ENCODE measurements around the gene SUGCT.

GRCh38 chr7:40773656-40774055 lies 638.9 kb downstream of the SUGCT start:
- TF ChIP-seq CTCF (conservative IDR thresholded peaks at IDR 0.05; ENCODE audit: low read length), result no peak
- TF ChIP-seq EZH2phosphoT487 (IDR thresholded peaks at IDR 0.05; ENCODE audit: borderline replicate concordance, low read depth, low read length), result no peak

Measured in OCI-LY7 (cell line).